Muscle of arm (tissue), 12 donors: ENCODE results near the gene NFATC1. TPM values are rescaled to one million over a fixed set of nuclear protein-coding genes. Genes with fewer than 3 reads are reported as not detected.
"Not testable (repeated sequence)": the region's sequence is repeated elsewhere in the genome, so short reads cannot be mapped to it uniquely, and the experiment has no call there.

Source experiments
- DNase-seq: peaks from one replicate; pipeline ENCODE4 v3.0.0-alpha.2; 2013
- polyA plus RNA-seq, 12 donors: library from polyadenylated mRNA; unstranded; fragments of 120-200 nt; gene quantifications; one replicate each; pipeline ENCODE4 v1.2.1, GENCODE V29; 2013; ENCODE audit not compliant: insufficient read length in 12 of 12

Gene NFATC1
- polyA plus RNA-seq, 12 donors, result 10.7 to 24.6 (median 13.5) TPM; not detected in 1

DNA sequence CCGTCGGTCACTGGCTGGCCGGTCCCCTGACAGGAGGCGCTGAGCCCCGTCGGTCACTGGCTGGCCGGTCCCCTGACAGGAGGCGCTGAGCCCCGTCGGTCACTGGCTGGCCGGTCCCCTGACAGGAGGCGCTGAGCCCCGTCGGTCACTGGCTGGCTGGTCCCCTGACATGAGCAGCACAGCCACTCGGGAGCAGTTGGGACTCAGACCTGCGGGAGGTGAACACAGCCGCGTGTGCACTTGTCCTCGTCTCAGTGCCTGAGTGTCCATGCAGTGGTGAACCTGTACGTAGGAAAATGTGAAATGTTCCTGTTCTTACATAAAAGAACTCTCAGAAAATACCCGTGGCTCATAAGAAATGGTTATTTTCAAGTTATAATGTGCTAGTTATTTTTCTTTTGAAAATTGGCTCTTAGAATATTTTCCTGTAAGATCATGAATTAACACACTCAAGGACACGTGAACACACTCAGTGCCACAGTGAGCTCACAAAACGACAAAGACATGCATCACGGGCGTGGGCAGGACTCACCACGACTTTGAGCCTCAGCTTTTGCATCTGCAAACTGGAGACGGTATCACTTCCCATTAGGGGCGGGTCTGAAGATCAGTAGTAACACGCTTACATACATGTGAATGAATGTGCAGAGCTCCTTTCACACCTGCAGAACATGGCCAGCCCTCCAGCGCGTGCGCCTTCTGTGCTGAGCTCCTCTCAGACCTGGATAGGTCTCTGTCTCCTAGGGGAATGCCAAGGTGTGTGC is 21.1 kb upstream of the NFATC1 start:
- no peak for DNase-seq

GRCh38 chr18:79375441-79376154 is 20.1 kb upstream of the NFATC1 start:
- DNase-seq, result no peak

DNA sequence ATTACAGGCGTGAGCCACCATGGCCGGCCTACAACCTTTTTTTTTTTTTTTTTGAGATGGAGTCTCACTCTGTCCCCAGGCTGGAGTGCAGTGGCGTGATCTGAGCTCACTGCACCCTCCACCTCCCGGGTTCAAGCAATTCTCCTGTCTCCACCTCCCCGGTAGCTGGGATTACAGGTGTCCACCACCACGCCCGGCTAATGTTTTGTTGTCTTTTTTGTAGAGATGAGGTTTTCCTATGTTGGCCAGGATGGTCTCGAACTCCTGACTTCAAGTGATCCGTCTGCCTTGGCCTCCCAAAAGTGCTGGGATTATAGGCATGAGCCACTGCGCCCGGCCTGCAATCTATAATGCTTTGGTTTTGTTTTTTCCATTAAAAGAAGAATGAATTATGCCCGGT is 19.1 kb upstream of the NFATC1 start:
- not testable (repeated sequence) for DNase-seq

- DNase-seq, result no peak
These were observed 18.4 kb upstream of the NFATC1 start for GRCh38 chr18:79377187-79377891.

- peak; percentile 88 for DNase-seq
These were observed 17.0 kb upstream of the NFATC1 start for GRCh38 chr18:79378536-79379250.

DNA sequence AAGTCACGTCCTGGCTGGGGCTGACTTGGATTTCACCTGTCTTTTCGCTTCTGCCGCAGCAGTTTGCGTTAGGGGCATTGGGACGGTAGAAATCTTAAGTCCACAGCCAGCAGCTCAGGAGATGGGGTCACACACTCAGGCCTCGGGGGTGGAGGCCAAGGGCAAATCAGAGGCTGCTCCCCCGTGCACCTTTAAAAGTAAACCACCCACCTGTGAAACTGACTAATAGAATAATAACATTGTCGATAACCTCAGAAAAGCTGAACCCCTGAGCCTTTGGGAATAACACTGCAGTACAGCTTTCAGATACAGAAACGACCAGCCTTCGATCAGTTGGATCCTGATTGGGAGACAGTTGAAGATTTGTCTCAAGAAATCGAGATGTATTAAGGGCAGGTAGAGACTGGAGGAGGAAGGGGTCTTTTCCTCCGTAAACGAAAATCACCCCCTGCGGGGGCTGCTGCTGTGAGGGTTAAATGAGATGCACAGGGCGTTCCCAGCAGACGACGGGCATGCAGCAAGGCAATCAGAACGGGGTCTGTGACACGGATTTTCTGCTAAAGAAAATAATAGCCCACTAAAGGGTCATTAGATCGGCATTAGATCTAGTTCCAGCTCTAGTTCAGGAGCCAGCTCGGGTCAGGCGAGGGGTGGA is 16.4 kb upstream of the NFATC1 start:
- no peak for DNase-seq

GRCh38 chr18:79379931-79380815 is 15.6 kb upstream of the NFATC1 start:
- DNase-seq, result no peak

GRCh38 chr18:79380816-79381806 is 14.6 kb upstream of the NFATC1 start:
- DNase-seq, result peak; percentile 73

DNA sequence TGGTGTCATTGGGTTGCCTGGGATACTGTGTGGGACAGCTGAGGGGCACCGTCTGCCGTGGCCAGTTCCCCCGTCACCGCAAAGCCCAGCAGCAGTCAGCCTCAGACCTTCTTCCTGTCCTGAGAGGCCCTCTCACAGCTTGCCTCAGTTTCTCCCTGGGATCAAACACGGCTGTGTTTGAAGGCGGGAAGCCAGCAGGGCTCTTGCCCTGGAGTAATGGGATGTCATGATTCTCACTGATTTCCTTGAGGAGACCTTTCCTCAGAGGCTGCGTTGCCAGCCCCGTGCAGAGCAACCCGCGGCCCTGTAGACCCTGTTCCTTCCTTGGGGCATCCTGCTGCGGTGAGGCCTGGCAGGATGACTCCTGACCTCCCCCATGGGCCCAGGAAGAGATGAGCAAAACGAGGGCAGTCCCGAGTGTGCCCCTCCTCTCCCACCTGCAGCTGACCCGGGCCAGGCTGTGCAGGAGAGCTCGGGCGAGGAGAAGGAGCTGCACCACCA is 13.9 kb upstream of the NFATC1 start:
- no peak for DNase-seq

DNA sequence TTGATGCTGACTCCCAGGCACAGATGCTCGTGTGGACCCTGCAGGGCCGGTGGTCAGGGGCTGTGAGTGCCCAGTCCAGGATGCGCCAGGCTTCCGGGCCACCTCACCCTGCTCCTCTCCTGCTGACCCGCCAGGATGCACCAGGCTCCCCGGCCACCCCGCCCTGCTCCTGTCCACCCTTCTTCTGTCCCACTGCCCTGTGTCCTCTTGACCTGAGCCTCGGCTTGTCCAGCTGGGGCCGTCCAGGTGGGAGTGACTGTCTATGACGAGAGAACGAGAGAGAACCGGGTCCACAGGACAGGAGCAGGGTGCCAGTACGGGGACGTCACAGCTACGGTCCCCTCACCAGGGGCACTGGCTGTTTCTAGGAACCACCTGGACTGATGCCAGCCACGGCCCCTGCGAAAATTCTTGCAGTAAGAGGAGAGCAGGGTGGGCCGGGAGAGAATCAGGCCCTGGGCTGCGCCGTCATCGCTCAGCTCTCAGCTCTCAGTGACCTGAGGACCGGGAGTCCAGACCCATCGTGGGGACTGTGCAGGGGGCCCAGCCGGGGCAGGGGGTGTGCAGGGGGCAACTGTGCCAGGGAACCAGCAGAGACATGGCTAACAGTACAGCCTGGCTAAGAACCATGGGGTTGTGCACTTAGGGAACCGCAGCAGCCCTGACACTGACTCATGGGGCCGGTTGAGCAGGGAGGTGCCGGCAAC is 12.9 kb upstream of the NFATC1 start:
- DNase-seq, result no peak

GRCh38 chr18:79383388-79384056 is 12.2 kb upstream of the NFATC1 start:
- DNase-seq, result no peak

DNA sequence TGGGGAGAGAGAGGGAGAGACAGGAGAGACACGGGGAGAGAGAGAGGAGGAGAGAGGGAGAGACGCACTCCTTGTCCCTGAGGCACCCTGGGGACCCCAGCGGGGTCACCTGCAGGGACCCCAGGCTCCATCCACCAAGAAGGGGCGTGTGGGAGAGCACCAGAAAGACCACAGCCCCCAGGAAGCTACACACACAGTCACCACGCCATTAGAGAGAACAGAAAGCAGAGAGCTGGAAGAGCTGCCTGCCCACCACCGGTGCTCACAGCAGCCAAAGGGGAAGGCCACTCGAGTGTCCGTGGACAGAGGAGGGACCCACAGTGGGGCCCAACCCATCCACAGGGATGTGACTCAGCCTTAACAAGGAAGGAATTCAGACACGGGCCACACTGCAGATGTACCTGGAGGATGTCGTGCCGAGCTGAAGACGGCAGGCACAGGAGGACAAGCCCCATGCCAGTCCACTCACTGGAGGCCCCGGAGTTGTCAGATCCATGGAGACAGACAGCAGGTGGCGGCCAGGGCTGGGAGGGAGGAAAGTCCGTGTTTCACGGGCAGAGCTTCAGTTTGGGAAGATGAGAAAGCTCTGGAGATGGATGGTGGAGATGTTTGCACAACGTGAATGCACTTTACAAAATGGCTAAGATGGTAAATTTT is 11.5 kb upstream of the NFATC1 start:
- DNase-seq, result no peak

DNA sequence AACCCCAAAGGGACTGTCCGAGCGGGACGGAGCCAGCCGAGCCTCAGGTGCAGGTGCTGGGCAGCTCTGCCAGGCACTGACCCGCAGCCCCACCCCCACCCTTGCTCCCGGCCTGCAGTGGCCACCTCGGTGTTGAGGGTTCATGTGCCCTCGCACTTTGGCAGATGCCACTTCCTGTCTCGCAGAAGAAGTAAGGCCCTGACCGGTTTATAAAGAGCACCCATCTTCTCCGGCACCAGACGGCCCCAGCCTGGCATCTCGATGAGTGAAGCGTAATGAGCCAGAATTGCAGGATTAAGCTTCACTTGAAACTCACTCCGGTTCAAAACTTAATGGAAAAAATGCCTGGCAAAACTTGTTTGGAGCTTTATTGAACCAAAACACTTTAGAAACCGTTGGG is 10.9 kb upstream of the NFATC1 start:
- DNase-seq, result no peak

GRCh38 chr18:79385326-79385707 is 10.4 kb upstream of the NFATC1 start:
- DNase-seq, result no peak

DNA sequence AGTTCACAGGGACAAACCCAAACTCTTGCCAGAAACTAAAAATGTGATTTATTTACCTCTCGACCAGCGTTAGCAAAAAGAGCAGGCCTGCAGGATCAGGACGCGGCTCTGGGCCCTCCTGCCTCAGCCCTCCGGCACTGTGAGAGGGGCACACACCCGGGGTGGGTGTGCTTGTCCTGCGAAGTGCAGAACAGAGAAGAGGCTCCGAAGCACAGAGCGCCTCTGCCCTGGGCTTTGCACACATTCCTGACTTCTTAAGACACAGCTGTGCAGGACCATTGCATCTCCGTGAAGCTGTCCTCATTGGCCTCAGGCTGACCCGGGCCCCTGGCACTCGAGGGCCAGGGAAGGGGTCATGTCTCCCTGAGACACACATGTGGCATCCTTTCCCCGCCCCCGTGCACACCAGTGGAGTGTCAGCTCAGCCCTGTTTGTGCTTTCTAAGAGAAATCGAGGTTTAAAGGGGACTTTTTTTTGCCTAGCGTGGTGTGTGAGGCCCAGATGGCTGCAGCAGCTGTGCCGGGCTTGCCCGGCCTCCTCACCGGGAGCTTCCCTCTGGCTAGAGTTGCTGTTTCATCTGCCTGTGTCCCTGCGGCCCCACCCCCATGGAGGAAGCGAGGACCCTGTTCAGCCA is 9.9 kb upstream of the NFATC1 start:
- DNase-seq, result no peak

DNA sequence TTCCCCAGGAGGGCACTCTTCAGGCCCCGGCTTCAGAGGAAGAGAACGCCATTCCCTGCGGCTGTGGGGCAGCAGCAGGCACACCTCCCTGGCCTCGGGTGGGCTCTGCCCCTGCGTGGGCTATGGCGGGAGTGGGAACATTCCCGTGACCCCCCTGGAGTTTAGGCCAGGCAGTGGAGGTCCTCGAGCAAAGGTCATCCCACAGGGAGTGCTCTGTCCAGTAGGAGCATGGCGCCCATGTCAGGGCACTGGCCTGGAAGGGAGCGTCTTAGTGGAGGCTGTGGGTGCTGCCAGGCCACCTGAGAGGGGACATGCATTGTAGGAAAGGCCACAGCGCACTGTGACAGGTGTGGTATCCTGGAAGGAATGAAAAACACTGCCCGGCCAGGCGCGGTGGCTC is 9.2 kb upstream of the NFATC1 start:
- no peak for DNase-seq

DNA sequence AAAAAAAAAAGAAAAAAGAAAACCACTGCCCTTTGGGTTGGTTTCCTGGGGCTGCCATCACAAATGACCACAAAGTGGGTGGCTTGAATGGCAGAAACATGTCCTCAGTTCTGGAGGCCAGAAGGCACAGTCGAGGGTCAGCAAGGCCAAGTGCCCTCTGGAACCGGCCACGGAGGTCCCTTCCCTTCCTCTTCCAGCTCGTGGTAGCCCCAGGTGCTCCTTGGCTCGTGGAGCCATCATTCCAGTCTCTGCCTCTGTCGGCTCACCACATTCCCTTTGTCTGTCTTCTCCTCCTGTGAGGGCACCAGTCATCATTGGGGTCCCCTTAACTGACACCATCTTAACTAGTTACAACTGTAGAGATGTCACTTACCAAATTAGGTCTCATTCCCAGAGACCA is 8.5 kb upstream of the NFATC1 start:
- no peak for DNase-seq
